Tibial artery (tissue), 4 donors: ENCODE measurements around the gene MRGPRX2.

Experiments
- DNase-seq, 2 donors: peaks; one replicate each; pipeline ENCODE4 v3.0.0-alpha.2; 2019
- H3K27ac ChIP-seq, 2 donors: fragments of 200-600 bp; sonication (generic) in 1 of 2; 1 replicate in 1 of 2; 2 replicates in 1 of 2; pipeline ENCODE4 v1.5.1; 2018 to 2019; ENCODE audit warnings: mild to moderate bottlenecking in 1 of 2
- H3K27me3 ChIP-seq, 2 donors: fragments of 200-600 bp; sonication (generic) in 1 of 2; one replicate each; pipeline versions ENCODE4 v1.5.1 to v1.6.0; 2016 to 2019
- H3K36me3 ChIP-seq, 3 donors: fragments of 200-600 bp; sonication (generic) in 2 of 3; one replicate each; pipeline ENCODE4 v1.5.1; 2016 to 2019; ENCODE audit warnings: mild to moderate bottlenecking in 2 of 3
- H3K4me1 ChIP-seq, 4 donors: fragments of 200-600 bp; sonication (generic) in 2 of 4; 1 replicate in 3 of 4; 2 replicates in 1 of 4; pipeline ENCODE4 v1.5.1; 2016 to 2019
- H3K4me3 ChIP-seq, 2 donors: fragments of 200-600 bp; sonication (generic) in 1 of 2; 1 replicate in 1 of 2; 2 replicates in 1 of 2; pipeline ENCODE4 v1.5.1; 2018 to 2019; ENCODE audit warnings: mild to moderate bottlenecking in 2 of 2
- H3K9me3 ChIP-seq, 3 donors: fragments of 200-600 bp; sonication (generic) in 1 of 3; one replicate each; pipeline ENCODE4 v1.5.1; 2016 to 2019
- CTCF ChIP-seq, 2 experiments: fragments of 200-600 bp in 1 of 2; fragments of 450-650 bp in 1 of 2; IDR thresholded peaks; one replicate each; pipeline ENCODE4 v1.5.1; 2017 to 2019; ENCODE audit warnings: antibody characterized with exemption in 2 of 2, mild to moderate bottlenecking in 1 of 2, moderate library complexity in 1 of 2
- intact Hi-C: fragments of 100-400 bp; cut with DNase I; formaldehyde crosslinking; loops from one replicate; pipeline ENCODE4 v1.15.0; 2023; ENCODE audit warnings: low total_unique reads

Gene MRGPRX2

GRCh38 chr11:19092850-19093249 lies 32.3 kb upstream of the MRGPRX2 start:
- DNase-seq: no peak
- Histone ChIP-seq H3K4me1 (no peaks in the 10 kb centered on the region), H3K27ac (no peak overlapping the region), H3K27me3 (peaks cover 0 to 3% of the 10 kb centered on the region in 2 donors), H3K4me3 (no peak overlapping the region), H3K36me3 (no peaks in the 10 kb centered on the region), H3K9me3 (no peaks in the 10 kb centered on the region)
- intact Hi-C loops: no loop called here
- TF ChIP-seq CTCF (IDR thresholded peaks at IDR 0.05): no peak

GRCh38 chr11:19092342-19092741 lies 31.8 kb upstream of the MRGPRX2 start:
- H3K4me1 ChIP-seq: no peaks in the 10 kb centered on the region
- intact Hi-C loops: no loop called here
- H3K27ac ChIP-seq: no peak overlapping the region

GRCh38 chr11:19091366-19091765 lies 30.8 kb upstream of the MRGPRX2 start:
- no peak for TF ChIP-seq CTCF (IDR thresholded peaks at IDR 0.05)

More at GRCh38 chr11:19092342-19092741, 31.8 kb upstream of the MRGPRX2 start:
- DNase-seq: no peak
- H3K36me3 ChIP-seq: no peaks in the 10 kb centered on the region
- H3K9me3 ChIP-seq: no peaks in the 10 kb centered on the region
- TF ChIP-seq CTCF (IDR thresholded peaks at IDR 0.05): no peak
- H3K27me3 ChIP-seq: peaks cover 0 to 3% of the 10 kb centered on the region in 2 donors
- no peak overlapping the region for H3K4me3 ChIP-seq

GRCh38 chr11:19089421-19089820 lies 28.9 kb upstream of the MRGPRX2 start:
- intact Hi-C loops: no loop called here
- no peak for TF ChIP-seq CTCF (IDR thresholded peaks at IDR 0.05)

More at GRCh38 chr11:19091366-19091765, 30.8 kb upstream of the MRGPRX2 start:
- H3K9me3 ChIP-seq: no peaks in the 10 kb centered on the region
- H3K4me1 ChIP-seq: no peaks in the 10 kb centered on the region
- intact Hi-C loops: no loop called here
- no peaks in the 10 kb centered on the region for H3K27me3 ChIP-seq
- H3K27ac ChIP-seq: no peak overlapping the region
- H3K36me3 ChIP-seq: no peaks in the 10 kb centered on the region
- H3K4me3 ChIP-seq: no peak overlapping the region
- no peak for DNase-seq

GRCh38 chr11:19088791-19089190 lies 28.3 kb upstream of the MRGPRX2 start:
- TF ChIP-seq CTCF (IDR thresholded peaks at IDR 0.05): no peak
- Histone ChIP-seq H3K4me3 (no peak overlapping the region), H3K27me3 (no peaks in the 10 kb centered on the region), H3K36me3 (no peaks in the 10 kb centered on the region), H3K9me3 (no peaks in the 10 kb centered on the region), H3K4me1 (no peaks in the 10 kb centered on the region), H3K27ac (no peak overlapping the region)
- intact Hi-C loops: no loop called here
- no peak for DNase-seq

More at GRCh38 chr11:19089421-19089820, 28.9 kb upstream of the MRGPRX2 start:
- H3K4me3 ChIP-seq: no peak overlapping the region
- H3K36me3 ChIP-seq: no peaks in the 10 kb centered on the region
- H3K27me3 ChIP-seq: no peaks in the 10 kb centered on the region
- H3K9me3 ChIP-seq: no peaks in the 10 kb centered on the region
- H3K27ac ChIP-seq: no peak overlapping the region
- no peak for DNase-seq
- no peaks in the 10 kb centered on the region for H3K4me1 ChIP-seq

- no peaks in the 10 kb centered on the region for H3K27me3 ChIP-seq
- DNase-seq: no peak
- no peaks in the 10 kb centered on the region for H3K36me3 ChIP-seq
- H3K4me1 ChIP-seq: no peaks in the 10 kb centered on the region
- intact Hi-C loops: no loop called here
- TF ChIP-seq CTCF (IDR thresholded peaks at IDR 0.05): no peak
- H3K9me3 ChIP-seq: no peaks in the 10 kb centered on the region
- H3K4me3 ChIP-seq: no peak overlapping the region
- H3K27ac ChIP-seq: no peak overlapping the region
Observed at GRCh38 chr11:19087658-19088057, 27.1 kb upstream of the MRGPRX2 start.
